GM18519 (cell line): Measurements from ENCODE around the gene PIGP.
"Not testable (repeated sequence)": the region's sequence is repeated elsewhere in the genome, so short reads cannot be mapped to it uniquely, and the experiment has no call there.

ENCODE experiments used
- ATAC-seq: cut with Tn5 transposase; IDR thresholded peaks from one replicate; pipeline ENCODE4 v1.9.1; 2021; ENCODE audit warnings: mild to moderate bottlenecking, moderate library complexity; ENCODE audit not compliant: unreplicated experiment, low FRiP score

Gene PIGP

DNA sequence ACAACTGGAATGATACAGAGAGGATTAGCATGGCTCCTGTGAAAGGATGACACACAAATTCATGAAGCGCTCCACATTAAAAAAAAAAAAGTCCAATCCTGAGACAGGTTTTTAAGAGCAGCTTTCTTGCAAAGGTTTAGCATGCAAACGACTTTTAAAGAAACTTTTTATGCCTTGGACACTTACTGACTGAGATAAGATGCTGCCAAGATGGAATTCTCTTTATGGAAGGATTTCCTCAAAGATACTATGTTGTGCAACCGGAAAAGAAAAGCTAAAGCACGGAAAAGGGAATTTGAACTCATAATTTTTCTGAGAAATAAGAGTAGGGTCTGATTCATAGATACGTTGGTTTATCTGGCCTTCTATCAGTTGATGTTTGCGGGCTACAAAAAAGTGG lies 27.3 kb downstream of the PIGP start:
- ATAC-seq, result no peak

DNA sequence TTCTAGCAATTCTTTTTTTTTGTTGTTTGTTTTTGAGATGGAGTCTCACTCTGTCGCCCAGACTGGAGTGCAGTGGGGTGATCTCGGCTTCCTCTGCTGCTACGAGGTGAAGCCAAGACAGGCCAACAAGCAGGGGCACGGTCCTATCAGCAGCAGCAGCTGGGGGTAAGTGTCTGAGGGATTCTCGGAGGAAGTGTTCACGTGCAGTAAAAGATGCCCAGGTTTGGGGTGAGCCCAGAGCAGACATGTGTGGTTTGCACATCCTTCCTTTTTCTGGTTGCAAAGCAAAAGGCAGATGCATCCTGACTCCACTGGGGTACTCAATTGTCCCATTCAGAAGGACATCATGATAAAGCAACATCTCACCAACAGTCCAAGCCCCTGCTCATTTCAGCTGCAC lies 27.7 kb downstream of the PIGP start:
- no peak for ATAC-seq

DNA sequence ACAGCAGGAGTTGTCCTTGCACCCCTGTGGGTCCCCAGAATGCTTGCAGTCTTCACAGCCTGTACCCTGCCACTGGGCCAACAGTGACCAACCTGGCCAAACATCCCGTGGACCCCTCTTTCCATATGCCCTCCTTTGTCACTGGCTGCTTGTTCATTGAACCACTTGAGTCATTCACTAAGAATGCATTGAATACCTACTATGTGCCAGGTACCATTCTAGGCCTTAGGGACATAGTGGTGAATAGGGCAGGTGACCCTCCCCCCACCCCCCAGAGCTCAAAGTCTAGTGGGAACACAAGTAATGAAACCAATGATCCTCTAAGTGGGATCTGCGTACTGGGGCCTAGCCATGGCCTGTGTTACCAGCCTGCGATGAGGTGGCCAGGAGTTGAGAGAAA lies 28.2 kb downstream of the PIGP start:
- no peak for ATAC-seq

DNA sequence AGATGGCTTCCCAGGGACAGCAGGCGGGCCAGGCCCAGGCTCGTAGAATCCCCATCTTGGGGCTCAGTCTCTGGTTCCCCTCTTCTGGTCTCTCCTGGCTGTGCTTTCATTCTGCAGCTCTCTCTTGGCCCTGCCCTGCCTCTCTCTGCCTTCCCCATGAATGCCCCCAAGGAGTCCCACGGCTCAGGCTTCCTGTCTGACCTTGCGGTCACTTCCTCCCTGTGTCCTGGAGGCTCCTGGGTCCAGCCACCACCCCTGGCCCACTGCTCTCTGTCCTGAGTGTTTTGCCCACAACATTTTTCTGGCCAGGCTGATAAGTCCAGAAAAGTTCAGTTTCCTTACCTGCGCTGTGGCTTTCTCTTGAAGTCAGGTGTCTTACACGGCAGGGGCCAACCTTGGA lies 29.1 kb downstream of the PIGP start:
- no peak for ATAC-seq

DNA sequence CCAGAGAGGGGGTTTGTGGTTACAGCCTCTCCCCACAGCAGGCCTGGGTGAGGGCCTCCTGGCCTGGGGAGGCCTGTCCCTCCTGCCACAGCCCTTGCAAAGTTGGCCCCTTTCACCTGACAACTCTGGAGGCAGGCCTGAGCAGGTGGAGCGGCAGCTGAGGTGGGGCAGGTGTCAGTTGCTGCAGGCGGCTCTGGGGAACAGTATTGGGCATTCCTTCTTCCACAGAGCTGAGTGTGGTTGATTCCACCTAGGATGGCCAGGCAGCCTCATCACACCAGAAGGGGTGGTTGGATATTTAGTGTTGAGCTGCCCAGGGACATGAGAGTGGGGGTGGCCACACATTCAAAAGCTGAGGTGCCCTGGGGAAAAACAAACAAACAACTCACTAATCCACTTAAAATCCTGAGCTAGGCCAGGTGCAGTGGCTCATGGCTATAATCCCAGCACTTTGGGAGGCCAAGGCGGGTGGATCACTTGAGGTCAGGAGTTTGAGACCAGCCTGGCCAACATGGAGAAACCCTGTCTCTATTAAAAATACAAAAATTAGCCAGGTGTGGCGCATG lies 31.1 kb downstream of the PIGP start:
- no peak for ATAC-seq

DNA sequence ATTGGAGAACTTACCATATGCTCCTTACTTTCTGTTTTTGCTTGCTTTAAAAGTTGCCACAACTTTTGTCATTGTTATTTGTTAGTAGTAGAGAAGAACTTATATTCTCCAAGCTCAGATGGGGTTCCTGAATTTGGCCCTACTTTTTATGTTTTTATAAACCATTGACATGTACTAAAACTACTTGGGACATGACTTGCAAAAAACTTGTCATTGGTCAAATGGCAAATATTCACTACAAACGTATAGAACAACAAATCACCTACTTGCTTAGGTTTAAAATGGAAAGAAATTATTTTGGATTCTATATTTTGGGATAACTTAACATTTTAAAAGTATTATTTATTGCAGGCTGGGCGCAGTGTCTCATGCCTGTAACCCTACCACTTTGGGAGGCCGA lies 32.7 kb downstream of the PIGP start:
- no peak for ATAC-seq

DNA sequence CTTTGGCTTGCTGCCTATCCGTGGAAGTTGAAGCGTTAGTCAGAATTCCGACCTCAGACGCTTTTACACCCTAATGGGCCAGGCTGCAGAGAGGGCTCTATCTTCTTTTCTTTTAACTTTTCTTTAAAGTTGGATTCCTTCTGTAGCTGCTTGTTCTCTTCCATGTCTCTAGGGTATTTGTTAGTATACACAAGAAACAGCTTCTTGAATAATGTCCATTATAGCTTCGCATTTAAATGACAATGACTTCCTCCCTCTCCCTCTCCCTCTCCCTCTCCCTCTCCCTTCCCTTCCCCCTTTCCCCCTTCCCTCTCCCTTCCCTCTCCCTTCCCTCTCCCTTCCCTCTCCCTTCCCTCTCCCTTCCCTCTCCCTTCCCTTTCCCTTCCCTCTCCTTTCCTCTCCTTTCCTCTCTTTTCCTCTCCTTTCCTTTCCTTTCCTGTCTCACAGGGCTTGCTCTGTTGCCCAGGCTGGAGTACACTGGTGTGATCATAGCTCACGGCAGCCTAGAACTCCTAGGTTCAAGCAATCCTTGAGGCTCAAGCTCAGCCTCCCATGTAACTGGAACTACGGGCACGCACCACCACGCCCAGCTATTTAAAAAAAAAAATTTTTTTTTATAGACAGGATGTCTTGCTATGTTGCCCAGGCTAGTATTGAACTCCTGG lies 33.3 kb downstream of the PIGP start:
- no peak for ATAC-seq

DNA sequence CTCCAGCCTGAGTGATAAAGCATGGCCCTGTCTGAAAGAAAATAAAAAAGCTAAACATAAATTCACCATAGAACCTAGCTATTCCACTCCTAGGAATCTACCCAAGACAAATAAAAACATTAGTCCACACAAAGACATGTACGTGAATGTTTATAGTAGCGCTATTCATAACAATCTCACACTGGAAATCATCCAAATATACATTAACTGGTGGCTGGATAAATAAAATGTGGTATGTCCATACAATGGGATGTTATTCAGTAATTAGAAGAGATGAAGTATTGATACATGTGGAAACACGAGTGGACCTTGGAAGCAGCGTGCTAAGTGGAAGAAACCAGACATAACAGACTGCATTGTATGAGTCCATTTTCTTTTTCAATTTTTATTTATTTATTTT lies 36.7 kb downstream of the PIGP start:
- no peak for ATAC-seq

DNA sequence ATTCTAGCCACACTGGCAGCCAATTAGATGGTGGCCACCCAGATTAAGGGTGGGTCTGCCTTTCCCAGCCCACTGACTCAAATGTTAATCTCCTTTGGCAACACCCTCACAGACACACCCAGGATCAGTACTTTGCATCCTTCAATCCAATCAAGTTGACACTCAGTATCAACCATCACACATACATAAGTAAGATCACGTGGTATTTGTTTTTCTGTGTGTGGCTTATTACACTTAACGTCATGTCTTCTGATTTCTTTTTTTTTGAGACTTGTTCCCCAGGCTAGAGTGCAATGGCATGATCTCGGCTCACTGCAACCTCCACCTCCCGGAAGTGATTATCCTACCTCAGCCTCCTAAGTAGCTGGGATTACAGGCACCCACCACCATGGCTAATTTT lies 38.5 kb downstream of the PIGP start:
- not testable (repeated sequence) for ATAC-seq

DNA sequence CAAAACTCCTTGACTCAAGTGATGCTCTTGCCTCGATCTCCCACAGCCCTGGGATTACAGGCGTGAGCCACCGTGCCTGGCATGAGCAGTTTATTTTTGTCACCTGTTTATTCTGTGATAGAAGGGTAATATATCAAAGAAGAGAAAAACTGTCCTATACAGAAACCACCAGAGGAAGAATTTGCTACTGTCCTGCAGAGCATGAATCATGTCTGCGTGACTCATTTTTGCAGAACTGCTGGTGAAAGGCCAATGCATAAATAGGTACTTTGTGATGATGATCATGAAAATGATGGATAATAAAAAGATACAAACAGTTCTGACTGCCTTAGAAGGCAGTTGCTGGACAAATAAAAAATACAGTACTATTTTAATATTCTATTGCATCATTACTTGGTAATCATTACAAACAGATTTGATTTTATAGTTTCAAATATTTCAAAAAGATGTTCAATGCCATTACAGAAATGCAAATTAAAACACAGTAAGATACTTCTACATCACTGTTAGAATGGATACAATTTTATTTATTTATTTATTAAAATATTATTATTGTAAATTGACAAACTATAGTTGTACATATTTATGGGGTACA lies 39.9 kb downstream of the PIGP start:
- ATAC-seq, result no peak

DNA sequence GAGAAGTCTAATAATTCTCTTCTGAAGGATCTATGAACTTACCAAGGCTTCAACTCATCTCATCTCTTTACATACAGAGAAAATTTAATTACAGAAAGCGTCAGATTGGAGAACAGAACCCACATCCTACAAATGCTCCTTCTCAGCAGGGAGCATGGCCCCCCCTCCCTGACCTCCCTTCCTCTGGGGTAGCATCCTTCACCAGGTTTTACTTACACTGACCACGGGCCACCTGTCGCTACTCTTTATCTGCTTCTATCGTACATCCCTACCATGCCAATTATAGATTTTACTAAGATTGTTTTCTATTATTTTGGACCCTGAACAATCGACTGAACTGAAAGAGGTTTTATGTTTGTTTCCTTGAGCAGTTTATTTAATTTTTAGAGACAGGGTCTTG lies 40.6 kb downstream of the PIGP start:
- no peak for ATAC-seq

DNA sequence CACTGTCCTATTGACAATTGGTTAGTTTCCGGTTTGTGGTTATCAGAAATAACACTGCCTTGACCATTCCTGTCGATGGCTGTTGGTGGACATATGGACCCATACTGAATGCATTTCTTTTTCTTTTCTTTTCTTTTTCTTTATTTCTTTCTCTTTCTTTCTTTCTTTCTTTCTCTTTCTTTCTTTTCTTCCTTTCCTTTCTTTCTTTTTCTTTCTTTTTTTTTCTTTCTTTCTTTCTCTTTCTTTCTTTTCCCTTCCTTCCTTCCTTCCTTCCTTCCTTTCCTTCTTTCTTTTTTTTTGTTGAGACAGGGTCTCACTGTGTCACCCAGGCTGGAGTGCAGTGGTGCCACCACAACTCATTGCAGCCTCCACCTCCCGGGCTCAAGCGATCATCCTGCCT lies 42.0 kb downstream of the PIGP start:
- ATAC-seq, result no peak

DNA sequence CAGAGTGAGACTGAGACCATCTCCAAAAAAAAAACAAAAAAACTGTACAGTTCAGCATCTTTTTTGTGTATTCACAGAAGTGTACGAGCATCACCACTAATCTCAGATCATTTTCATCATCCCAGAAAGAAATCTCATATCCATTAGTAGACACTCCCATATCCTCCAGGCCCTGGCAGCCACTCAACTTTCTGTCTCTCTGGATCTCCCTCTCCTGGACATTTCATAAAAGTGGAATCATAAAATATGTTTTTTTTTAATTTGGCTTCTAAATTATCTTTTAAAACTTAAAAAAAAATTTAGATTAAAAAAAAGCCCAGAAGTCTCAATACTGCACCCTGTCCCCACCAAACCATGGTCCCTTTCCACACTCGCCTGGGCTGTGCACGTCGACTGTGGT lies 44.3 kb downstream of the PIGP start:
- no peak for ATAC-seq

DNA sequence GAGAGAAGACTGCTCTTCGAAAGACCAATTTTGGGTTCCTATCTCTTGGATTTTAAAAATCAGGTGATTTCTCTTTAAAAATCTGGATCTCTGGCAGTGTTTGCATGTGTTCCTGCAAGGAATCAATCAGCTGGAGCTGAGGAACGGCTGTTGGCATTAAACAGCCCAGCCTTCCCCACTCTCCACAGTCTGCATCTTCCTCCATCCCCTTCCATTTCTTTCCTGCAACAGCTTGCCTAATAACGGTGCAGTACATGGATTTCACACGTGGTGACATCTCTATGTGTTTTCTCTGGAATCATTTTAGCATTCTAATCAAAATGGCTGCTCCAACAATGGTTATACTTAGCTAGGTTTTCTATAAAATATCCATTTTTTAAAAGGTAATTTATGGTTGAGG lies 46.4 kb downstream of the PIGP start:
- no peak for ATAC-seq

DNA sequence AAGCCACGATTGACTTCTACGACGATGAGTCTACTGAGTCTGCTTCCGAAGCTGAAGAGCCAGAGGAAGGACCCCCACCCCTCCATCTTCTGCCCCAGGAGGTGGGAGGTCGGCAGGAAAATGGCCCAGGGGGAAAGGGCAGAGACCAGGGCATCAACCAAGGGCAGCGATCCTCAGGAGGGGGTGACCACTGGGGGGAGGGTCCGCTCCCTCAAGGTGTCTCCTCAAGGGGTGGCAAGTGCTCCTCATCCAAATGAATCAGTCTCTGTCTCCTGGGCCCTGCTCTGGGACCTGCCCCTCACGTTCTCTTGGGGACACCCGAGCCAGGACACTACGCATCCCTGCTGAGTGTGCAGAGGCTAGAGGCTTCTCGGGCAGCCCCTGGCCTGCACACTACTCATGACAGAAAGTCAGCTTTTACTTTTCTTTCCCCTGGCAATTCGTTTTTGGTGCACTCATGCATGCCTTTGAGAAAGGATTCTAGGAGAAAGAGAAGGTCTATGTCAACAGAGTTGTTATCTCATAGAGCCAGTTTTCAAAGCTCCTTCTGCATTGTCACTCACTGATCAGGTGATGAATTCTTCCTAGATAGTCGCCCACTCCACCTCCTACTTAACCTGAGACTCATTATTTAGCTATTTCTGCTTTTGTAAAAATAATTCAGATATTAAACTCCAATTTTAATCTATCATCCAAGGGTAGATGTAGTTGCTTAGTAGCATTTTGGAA lies 54.8 kb downstream of the PIGP start:
- ATAC-seq, result no peak
